ENCODE measurements around the gene RAD51B.
A peak's percentile ranks its signal among the peaks of the same experiment; 100 is the strongest.

RAD51B gene

GRCh38 chr14:68552602-68553001, 733.0 kb downstream of the RAD51B start:
- TF ChIP-seq JUND (IDR thresholded peaks at IDR 0.05; ENCODE audit: low read depth), result no peak
- DNase-seq (ENCODE audit: low read depth in 1 of 2, low spot score in 1 of 2), result no peak
- in situ Hi-C loops (cut with HindIII; ENCODE audit: low pct_unique_long_range_greater_than_20kb, low sequenced_read_pairs), result no loop called here

DNA sequence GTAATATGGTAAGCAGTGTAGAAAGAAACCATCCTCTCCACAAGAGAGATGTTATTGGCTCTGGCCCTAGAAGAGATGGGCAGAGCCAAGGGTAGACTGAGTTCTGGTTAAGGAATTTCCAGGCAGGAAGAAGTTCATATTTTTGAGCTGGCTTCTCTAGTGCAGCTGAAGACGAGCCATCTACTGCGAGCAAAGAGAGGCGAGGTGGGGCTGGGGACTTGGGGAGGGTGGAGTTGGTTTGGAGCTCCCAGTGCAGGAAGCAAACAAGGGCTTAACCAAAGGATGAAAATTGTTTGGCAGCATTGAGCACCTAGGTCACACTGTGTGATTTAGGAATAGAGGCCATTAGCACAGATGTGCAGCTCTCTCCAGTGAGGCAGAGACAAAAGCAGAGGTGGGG, 733.7 kb downstream of the RAD51B start:
- in situ Hi-C loops (cut with HindIII; ENCODE audit: low pct_unique_long_range_greater_than_20kb, low sequenced_read_pairs), result no loop called here
- DNase-seq (ENCODE audit: low read depth in 1 of 2, low spot score in 1 of 2), result no peak
- no peak for TF ChIP-seq JUND (IDR thresholded peaks at IDR 0.05; ENCODE audit: low read depth)

DNA sequence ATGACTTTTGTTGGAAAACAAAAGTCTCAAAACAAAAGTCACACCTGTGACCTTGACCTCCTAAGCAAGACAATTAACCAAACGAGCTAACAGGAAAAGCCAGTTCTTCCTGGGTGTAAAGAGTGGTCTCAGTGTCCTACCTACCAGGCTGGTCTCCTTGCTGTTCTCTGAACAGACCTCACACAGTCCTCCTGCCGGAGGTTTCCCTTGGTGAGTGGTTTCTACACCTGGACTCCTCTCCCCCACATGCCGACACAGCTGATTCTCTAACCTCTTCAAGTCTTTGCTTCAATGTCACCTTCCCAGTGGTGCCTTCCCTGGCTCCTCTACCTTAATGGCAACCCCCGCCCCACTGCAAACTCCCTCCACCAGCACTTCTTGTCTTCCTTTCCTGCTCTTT, 734.7 kb downstream of the RAD51B start:
- peak in 1 of 2 experiments; percentile 31 for DNase-seq (ENCODE audit: low read depth in 1 of 2, low spot score in 1 of 2)
- in situ Hi-C loops (cut with HindIII; ENCODE audit: low pct_unique_long_range_greater_than_20kb, low sequenced_read_pairs), result no loop called here
- no peak for TF ChIP-seq JUND (IDR thresholded peaks at IDR 0.05; ENCODE audit: low read depth)

DNA sequence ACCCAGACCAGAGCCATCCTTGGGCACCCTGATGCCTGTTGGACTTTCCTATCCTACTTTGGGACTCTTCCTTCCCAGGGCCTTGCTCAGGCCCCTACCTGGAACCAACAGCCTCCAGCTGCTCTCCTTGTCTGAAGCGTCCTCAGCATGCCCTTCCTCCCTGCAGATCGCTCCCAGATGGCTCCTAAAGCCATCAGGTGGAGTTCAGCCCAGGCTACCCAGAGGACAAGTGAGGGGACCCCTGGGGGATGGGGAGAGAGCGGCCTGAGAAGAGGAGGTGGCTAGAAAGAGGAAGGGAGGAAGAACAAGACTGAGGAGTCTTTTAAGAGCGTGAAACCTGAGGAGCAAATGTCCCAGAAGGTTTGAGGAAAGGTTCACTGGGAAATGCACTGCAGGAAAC, 736.7 kb downstream of the RAD51B start:
- no peak for TF ChIP-seq JUND (IDR thresholded peaks at IDR 0.05; ENCODE audit: low read depth)
- no peak for DNase-seq (ENCODE audit: low read depth in 1 of 2, low spot score in 1 of 2)
- in situ Hi-C loops (cut with HindIII; ENCODE audit: low pct_unique_long_range_greater_than_20kb, low sequenced_read_pairs), result no loop called here

DNA sequence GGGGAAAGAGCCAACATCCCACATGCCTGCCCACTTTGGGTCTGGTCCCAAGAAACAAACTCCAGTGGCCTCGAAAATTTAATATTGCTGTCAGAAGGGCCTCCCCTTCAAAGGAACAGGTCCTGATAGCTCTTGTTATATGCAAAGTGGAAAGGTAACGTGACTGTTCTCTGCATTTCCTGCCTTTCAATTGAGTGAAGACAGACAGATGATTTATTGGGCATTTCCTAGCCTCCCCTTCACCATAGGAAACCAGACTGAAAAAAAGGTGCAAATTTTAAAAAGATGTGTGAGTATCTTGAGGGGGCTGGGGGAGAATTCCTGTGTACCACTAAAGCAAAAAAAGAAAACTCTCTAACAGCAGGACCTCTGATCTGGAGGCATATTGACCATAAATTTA, 738.1 kb downstream of the RAD51B start:
- in situ Hi-C loops (cut with HindIII; ENCODE audit: low pct_unique_long_range_greater_than_20kb, low sequenced_read_pairs), result no loop called here
- TF ChIP-seq JUND (IDR thresholded peaks at IDR 0.05; ENCODE audit: low read depth), result no peak
- DNase-seq (ENCODE audit: low read depth in 1 of 2, low spot score in 1 of 2), result no peak

DNA sequence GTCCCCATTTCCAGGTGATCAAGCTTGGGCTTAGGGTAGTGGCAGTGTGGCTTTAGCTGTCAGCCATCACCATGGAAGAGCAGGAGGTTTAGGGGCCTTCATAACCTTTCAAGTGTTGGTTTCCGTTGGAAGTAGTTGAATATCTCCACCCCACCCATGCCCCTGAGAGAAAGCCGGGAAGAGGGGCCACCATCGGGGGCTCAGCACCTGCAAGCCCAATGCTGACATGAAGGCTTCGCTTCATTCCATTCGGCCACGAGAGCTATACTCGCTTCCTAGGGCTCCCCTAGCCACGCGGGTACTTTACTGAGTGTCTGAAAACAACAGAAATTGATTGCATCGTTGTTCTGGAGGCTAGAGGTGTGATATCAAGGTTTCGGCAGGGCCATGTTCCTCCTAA, 738.5 kb downstream of the RAD51B start:
- no peak for DNase-seq (ENCODE audit: low read depth in 1 of 2, low spot score in 1 of 2)
- in situ Hi-C loops (cut with HindIII; ENCODE audit: low pct_unique_long_range_greater_than_20kb, low sequenced_read_pairs), result no loop called here
- no peak for TF ChIP-seq JUND (IDR thresholded peaks at IDR 0.05; ENCODE audit: low read depth)

- in situ Hi-C loops (cut with HindIII; ENCODE audit: low pct_unique_long_range_greater_than_20kb, low sequenced_read_pairs), result no loop called here
- DNase-seq (ENCODE audit: low read depth in 1 of 2, low spot score in 1 of 2), result no peak
- no peak for TF ChIP-seq JUND (IDR thresholded peaks at IDR 0.05; ENCODE audit: low read depth)
These were observed 740.4 kb downstream of the RAD51B start for GRCh38 chr14:68559949-68560348.

DNA sequence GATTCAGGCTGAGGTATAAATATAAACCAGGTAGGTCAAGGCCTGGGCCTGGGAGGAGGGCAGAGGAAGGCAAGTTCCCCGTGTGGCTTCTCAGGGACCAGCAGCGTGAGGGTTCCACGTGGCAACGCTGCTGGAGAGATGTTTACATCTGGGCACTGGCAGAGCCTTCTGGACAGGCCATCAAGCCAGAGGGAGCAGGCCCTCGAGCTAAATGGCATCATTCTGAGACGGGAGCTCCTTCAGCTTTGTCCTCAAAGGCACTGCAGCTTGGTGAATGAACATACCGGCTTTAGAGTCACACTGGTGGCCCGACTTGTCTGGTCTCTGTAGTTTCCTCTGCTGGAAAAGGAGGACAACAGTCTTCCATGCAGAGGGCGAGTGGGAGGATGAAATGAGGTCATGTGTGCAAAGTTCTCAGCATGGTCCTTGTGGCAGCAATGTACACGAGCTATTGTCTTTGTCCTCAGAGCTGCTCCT, 742.0 kb downstream of the RAD51B start:
- TF ChIP-seq JUND (IDR thresholded peaks at IDR 0.05; ENCODE audit: low read depth), result no peak
- in situ Hi-C loops (cut with HindIII; ENCODE audit: low pct_unique_long_range_greater_than_20kb, low sequenced_read_pairs), result no loop called here
- peak in 1 of 2 experiments; percentile 31 for DNase-seq (ENCODE audit: low read depth in 1 of 2, low spot score in 1 of 2)

DNA sequence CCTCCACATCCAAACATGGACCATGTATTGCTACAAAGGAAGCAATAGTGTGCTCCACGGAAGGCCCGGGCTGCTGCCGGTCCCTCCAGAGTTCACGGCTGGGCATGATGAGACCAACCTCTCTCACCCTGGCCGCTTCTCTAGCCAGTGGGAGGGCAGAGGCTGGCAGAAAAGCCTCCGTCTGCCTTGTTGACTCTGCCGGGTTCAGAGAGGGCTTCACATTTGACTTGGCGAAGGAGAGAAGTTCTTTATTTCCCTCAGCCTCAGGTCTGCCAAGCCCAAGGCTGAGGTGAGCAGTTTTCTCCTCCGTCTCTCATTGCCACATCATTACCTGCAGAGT, 743.3 kb downstream of the RAD51B start:
- DNase-seq (ENCODE audit: low read depth in 1 of 2, low spot score in 1 of 2), result no peak
- in situ Hi-C loops (cut with HindIII; ENCODE audit: low pct_unique_long_range_greater_than_20kb, low sequenced_read_pairs), result no loop called here
- TF ChIP-seq JUND (IDR thresholded peaks at IDR 0.05; ENCODE audit: low read depth), result no peak

GRCh38 chr14:68563251-68564131, 743.9 kb downstream of the RAD51B start:
- peak in 1 of 2 experiments; percentile 67 for DNase-seq (ENCODE audit: low read depth in 1 of 2, low spot score in 1 of 2)
- in situ Hi-C loops (cut with HindIII; ENCODE audit: low pct_unique_long_range_greater_than_20kb, low sequenced_read_pairs), result no loop called here
- TF ChIP-seq JUND (IDR thresholded peaks at IDR 0.05; ENCODE audit: low read depth), result no peak

DNA sequence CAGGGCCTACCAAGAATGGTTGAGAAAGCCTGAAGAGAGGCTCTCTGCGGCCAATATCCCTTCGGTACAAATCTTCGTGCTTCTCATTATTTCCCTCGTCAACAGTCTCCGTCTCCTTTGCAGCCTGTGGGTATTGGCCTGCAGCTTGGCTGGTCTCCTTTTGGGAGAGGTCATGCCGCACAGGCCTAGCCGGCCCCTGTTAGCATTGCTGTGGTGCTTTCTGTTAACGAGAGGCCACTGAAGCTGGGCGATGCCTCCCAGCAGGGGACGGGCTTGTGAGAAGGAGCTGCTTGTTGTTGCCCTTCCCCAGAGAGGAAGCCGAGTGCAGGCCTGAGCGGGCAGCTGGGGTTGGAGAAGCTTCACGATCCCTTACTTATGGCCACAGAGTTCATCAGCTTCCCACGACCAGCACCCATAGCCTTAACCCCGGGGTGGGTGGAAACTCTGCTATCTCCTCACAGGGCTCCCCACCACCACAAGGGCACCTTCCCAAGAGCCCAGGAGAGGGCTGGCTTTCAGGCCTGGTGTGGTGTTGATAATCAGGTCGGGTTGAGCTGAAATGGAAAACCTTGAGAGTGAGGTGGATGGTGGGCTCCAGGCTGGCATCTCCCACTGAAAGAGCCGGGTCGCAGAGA, 744.7 kb downstream of the RAD51B start:
- no peak for DNase-seq (ENCODE audit: low read depth in 1 of 2, low spot score in 1 of 2)

DNA sequence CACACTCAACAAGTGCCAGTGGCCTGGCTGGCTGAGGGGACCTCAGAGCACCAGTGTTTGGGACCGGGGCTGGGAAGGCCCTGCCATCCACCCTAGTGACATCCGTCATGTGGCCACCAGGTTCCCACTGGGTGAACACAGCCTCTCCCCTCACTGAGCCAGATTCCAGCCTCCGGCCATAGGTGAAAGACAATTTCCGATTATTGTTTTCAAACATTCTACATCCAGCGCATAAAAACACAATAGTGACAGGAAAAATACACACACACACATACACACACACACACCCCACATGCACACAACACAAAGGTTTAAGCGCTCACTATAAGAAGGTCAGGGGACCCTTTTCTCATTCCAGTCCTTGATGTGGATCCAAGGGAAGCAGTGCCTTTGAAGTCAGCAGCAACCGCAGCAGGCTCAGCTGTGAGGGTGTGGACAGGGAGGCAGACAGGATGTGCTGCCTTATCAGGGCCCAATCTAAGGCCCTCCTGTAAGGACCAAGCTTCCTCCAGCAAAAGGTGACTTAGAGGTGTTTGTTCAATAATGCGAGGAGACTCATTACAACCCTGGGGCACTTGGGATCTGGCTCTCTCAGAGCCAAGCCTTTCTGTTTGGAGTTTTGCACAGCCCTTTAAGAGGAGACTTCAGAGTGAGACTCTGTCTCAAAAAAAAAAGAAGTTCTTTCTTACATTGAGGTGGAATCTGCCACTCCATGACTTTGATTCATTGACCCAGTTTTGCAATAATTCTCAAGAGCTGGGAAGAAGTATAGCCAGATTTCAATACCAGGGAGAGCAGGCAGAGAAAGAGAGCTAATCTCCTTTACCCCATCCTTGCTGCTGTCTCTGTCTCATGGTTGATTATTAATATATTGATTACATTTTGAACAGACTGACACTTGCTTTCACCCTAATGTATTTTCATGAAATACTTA, 745.5 kb downstream of the RAD51B start:
- TF ChIP-seq JUND (IDR thresholded peaks at IDR 0.05; ENCODE audit: low read depth), result no peak
- in situ Hi-C loops (cut with HindIII; ENCODE audit: low pct_unique_long_range_greater_than_20kb, low sequenced_read_pairs), result no loop called here
- peak; percentile 44 to 85 for DNase-seq (ENCODE audit: low read depth in 1 of 2, low spot score in 1 of 2)

More for the DNA sequence above, 744.7 kb downstream of the RAD51B start:
- in situ Hi-C loops (cut with HindIII; ENCODE audit: low pct_unique_long_range_greater_than_20kb, low sequenced_read_pairs), result no loop called here
- TF ChIP-seq JUND (IDR thresholded peaks at IDR 0.05; ENCODE audit: low read depth), result no peak

All from T47D (cell line).